Amniotic epithelial cell (primary cell): ENCODE data around the gene TEX44.

Experiments used
- DNase-seq: peaks from one replicate; pipeline ENCODE4 v3.0.0-alpha.2; 2010; ENCODE audit warnings: low read depth

TEX44 gene

DNA sequence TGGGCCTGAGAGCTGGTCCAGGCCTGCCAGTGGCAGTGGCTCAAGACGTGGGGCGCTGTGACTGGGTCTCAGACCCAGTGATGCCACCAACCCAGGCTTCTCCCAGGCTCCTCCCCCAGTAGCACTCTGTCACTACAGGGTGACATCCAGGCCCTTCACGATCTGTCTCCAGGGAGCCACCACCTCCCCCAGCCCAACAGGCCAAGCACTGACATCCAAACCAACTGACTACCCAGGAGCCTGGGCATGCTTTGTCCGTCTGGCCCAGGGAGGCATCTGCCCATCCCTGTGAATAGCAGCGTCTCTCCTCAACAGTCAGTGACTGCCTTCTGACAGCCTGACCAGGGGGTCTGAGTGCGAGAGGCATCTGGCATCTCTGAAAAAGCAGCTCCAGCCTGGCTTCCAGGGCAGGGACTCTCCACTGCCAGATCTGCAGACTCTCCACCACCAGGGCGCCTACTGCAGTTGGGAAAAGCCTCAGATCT, 13.0 kb downstream of the TEX44 start:
- no peak for DNase-seq

DNA sequence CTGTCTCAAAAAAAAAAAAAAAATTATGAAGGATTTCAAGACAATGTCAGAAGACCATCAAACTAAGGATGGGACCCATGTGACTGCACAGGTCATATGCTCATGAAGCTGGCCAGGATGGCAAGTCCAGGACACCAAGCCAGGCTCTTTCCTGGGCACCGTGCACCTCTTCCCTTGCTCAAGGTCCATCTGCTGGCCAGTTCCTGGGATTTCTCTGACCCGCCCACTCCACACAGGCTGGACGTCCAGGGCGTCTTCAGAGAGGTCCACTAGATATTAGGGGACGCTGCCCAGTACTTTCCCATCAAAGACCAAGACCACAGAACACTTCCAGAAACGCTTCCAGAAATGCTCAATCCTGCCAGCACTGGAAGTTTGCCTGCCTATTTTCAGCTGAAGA, 14.3 kb downstream of the TEX44 start:
- no peak for DNase-seq

DNA sequence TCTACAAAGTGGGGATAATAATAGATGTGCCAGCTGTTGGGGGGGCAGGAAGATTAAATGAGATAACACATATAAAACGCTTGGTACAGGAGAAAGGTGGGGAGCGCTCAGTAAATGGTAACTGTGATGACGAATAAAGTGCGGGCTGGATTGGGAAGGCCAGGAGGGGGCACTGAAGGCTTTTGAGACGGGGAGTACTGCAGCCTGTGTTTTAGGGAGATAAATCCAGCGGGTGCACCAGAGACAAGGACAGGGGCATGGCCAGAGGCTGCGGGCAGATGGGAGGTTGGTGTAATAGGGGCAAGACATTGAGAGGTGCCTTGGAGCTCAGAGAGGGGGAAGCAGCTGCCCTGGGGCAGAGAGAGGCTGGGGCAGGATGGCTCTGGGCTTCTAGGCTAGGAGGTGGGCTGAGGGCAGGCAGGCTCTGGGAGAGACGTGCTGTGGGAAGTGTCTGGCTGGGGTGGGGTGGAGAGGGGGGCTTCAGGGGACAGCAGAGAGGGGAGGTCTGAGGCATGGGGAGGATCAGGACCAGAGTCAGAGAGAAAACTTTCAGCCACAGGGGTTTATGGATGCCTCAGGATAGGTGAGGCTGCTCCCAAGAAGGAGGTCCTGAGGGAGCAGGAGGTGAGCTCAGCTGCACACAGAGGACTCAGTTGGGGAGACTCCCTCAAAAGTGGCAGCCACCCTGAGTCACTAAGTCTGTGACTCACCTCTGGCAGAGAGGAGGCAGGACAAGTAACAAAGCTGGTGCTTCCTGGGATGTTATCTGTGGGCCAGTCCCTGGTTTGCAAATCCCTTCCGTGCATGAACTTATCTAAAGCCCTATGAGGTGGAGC, 18.8 kb downstream of the TEX44 start:
- peak; percentile 79 for DNase-seq

DNA sequence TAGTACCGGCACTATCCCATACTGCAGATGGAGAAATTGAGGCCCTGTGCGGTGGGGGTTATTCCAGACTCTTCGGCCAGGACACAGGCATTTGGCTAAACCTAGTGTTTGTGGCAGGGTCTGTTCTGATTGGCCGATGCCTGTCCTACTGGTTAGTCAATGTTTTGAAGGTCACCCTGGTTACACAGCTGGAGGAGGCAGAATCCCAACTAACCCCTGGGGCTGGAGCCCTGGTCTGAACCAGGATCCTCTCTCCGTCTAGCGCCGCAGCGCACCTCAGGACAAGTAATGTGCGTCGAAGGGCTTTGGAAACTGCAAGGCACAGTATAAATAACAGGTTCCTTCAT, 19.4 kb downstream of the TEX44 start:
- DNase-seq: peak; percentile 69

DNA sequence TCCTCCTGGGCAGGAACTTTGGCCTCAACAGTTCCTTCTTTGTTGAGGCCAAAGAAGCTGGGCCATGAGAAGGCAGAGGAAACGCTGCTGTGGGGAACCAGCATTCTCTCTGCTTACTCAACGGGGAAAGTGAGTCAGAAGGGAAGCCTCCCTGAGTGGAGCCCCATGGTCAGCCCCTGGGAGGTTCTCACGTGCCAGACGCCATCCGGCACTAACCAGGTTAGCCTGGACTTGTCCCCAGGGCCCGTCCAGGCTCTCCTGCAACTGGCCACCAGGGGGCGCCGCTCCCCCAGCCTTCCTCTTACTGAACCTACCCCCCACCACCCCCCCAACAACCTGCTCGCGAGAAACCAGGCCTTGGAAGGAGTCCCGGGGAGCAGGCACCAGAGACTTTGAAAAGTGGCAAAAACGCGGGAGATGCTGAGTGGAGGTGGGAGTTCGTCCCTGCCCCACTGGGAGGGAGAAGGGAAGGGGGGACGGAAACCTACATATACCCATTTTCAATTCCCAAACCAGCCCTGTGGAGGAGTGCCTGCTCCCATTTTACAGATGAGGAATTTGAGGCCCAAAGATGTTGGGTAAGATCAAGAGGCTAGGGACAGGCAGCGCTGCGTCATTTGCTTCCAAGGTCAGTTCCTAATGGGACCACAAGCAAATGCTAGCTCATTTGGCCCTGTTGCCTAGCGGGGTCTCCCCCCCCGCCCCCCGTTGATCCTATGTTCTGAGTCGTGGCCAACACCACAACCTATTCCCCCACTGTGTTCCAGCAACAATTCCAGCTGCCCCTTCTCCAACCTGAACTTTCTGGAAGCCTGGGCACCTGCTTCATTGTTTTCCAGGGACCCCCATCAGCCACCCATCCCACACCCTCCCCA, 20.0 kb downstream of the TEX44 start:
- peak; percentile 94 for DNase-seq

DNA sequence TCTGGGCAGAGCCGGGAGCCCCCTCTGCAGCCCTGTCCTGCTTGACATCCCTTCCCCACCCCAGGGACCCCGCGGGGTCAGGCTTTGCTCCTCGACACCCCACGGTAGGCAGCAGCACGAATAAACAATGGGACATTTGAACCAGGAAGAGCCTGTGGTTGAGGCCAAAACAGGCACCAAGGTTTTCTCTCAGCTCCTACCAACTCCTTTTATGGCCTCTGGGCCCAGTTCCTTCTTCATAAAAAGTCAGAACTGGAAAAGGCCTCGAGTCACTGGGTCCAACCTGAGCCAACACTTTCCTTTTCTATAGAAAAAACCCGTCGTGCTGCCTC, 20.6 kb downstream of the TEX44 start:
- DNase-seq: no peak

DNA sequence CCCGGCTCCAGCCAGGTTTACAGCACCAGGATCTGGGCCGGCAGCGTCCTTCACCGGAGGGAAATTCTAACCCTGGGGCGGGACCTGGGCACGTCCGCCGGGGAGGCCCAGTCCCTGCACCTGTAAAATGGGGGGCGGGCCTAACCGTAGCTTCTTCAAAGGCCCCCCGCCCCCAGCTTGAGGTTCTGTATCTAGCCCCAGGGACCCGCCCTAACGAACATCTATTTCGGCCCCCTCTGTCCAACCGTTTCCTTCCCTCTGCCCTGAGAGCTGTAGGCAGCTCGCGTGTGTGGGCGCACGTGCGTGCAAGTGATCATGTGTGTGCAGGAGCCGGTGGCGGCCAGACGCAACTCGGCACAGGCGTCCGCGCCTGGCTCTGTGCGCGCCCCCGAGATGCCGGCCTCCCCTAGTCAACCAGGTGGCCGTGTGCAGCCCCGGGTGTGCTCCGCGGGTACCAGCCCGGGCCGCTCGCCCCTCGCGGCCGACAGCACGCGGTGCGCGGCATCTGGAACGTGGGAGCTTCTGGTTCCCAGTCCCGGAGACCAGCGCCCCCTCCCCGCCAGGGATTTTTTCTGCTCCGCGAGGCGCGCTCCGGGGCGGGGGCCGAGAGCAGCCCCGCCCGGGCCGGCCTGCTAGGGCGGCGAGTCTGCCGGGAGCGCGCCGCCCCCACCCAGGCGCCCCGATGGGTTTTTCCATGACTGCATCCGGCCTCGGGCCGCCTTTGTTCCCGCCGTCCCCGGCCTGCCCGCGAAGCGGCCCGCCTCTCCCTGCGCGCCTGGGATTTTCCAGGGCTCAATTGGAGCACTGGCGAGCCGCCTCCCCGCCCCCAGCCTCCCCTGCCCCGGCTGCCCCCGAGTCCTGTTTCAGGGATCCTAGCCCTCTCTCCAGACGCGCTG, 21.2 kb downstream of the TEX44 start:
- peak; percentile 65 for DNase-seq

DNA sequence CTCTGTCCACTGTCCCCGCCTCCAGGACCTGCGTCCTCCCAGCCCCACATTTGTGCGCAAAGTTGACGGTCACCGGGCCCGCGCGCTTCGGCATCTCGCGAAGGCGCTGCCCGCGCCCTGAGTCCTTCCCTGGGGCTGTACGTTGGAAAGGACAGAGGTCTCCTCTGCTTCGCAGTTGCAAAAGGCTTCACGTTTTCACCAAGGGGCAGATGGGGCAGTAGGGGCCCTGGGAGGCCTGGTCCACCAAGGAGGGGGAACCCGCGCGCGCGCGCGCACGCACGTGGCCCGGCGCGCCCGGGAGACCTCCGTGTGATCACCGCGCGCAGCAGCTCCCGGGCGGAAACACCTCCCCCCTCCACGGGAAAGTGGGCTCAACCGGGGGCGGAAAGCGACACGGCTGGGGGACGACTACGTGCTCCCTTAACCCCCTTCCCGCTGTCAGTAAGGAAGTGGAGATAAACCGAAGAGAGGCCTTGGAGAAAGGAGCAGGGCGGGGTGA, 21.9 kb downstream of the TEX44 start:
- no peak for DNase-seq

DNA sequence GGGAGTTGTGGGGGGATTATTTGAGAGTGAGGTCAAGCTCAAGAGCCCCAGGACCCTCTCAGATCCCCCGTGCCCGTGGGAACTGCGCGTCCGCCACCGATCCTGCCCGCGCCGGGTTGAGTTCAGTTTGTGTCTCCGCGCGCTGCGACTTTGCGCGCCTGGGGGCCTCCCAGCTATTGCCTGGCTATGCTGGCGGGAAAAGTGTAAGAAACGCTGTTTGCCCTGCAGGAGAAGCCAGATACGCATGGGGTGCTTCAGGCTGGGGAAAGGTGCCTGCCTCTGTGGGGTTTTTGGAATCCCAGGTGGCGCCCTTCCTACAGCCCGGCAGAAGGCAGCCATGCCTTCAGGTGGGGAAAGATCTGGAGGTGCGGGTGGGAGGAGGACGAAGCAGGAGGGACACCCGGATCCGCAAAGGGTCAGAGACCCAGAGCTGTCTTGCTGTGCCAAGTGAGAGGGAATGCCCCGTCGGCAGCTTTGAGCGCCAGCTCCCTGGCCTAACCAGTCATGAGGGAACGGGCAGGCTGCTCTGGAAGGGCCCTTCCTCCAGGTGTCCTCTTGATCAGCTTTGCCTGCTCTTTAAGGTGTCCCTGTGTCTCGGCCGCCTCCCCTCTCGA, 22.5 kb downstream of the TEX44 start:
- DNase-seq: no peak

DNA sequence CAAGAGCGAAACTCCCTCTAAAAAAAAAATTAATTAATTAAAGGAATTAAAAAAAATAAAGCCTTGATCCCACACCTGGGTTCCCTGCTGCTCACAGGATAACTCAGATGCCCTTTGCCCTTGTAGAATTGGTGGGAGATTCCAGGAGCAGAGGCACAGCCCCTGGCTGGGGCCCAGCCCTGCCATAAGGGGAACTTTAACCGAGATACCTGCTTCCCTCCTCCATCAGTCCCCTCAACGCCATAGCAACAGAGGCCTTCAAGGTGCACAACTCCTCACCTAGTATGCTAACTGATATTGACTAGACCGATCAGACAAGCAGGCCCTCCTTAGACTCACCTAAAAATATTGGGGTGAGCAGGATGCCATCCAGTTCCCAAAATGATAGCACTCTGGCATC, 23.6 kb downstream of the TEX44 start:
- DNase-seq: no peak

DNA sequence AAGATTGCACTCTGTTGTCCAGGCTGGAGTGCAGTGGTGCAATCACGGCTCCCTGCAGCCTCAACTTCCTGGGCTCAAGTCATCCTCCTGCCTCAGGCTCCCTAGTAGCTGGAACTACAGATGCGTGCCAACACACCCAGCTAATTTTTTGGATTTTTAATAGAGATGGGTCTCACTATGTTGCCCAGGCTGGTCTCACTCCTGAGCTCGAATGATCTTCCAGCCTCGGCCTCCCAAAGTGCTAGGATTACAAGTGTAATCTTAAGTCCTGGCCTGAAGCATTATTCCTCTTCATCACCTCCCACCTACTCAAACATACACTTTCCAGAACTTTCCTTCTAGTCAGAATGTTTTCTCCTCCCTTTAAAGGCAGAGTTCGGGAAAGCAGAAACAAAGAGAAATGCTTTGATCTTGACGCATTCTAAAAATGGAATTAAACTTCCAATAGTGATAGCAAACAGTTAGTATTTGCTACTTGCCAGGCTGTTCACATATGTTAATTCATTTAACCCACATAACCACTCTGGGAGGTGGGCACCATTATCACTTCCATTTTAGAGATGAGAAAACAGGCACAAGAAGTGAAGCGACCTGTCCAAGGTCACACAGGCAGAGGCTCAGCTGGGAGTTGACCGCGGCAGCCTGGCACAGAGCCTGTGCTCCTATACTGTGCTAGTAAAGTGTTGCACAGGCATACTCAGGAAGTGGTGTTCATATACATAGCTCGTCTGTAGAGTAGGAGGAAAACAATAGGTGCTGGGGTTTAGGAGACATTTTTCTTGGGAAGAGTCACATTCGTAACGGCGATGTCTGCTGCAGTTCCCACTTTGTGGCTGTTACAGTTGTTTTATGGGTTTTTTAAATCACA, 24.6 kb downstream of the TEX44 start:
- no peak for DNase-seq

DNA sequence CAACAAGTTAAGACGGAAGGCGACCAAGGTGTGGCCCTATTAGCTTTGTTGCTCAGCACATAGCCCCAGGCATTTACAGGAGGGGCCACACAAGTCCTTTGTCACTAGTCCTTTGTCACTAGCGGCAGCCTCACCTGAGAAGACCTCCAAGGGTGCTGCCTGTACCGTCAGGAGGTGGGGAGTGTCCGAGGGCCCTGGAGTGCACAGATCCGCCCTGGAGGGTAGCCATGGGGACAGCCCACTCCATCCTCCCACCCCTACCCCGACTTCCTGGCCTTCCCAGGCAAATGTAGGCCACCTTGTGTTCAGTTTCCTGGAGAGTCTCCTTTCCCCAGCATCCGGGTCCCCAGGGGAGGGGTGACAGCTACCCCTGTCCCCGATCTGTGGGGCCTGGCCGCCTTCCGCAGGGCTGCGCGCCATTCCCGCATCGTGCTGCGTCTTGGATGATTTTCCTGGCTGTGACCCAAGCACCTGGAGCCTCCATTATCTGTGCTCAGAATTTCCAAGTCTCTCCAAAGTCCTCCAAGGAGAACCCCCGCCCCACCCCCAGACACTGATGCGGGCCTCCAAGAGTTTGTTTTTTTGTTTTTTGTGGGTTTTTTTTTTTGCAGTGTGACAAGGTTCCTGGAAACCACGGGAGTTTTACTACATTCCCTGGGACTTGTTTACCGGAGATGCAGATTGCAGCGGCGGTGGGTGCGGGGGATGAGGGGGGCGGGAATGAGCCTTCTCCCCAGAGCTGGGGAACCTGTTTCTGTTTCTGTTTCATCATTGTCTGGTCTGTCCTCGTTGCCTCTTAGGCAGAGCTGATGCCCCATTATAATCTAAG, 28.6 kb downstream of the TEX44 start:
- DNase-seq: peak; percentile 71

DNA sequence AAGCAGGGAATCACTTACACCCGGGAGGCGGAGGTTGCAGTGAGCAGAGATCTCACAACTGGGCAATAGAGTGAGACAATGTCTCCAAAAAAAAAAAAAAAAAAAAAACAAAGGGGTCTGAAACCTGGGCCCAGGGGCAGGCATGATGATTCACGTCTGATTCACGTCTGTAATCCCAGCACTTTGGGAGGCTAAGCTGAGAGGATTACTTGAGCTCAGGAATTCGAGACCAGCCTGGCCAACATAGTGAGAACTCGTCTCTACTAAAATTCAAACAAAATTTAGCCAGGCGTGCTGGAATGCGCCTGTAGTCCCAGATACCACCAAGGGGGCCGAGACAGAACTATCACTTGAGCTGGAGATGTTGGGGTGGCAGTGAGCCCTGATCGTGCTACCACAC, 30.3 kb downstream of the TEX44 start:
- DNase-seq: peak; percentile 37

DNA sequence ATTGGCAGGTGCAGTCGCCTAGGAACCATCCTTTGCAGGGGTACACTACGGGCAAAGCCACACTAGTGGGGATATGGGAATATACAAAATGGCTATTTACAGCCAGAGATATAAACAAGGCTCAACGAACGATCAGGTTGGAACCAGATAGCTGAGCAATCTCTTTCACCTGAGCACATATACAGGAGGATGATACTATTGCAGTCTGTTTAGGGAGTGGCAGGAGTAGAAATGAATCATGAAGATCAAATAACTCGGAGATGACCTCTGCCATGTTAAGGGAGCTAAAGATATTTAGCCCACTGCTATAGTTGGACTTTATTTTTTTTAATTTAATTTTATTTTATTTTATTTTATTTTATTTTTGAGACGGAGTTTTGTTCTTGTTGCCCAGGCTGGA, 33.8 kb downstream of the TEX44 start:
- no peak for DNase-seq

DNA sequence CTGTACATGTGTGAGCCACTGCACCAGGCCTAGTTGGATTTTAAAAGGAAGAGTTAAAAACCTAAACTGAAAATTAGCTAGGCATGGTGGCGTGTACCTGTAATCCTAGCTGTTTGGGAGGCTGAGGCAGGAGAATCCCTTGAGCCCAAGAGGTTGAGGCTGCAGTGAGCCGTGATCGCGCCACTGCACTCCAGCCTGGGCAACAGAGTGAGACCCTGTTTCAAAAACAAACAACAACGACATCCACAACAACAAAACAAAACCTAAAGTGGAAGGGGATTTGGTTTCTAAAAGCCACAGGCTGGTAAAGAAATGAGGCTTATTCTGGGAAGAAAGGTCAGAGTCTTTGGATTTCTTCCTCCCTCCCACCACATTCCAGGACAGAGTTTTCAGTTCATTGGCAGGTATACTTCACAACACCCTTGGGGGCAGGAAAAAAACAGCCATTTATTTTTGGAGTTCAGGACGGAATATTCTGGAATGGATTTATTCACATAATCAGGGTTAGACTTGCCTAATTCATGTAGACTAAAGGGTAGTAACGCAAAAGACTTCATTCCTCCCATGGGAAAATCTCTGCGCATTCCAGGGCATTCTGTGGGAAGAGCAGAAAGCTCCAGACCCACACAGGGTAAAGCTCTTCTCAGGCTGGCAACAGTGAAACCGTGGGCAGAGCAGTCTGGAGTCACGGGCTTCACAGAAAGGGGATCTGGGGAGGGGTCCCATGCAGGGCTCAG, 34.9 kb downstream of the TEX44 start:
- DNase-seq: peak; percentile 79

DNA sequence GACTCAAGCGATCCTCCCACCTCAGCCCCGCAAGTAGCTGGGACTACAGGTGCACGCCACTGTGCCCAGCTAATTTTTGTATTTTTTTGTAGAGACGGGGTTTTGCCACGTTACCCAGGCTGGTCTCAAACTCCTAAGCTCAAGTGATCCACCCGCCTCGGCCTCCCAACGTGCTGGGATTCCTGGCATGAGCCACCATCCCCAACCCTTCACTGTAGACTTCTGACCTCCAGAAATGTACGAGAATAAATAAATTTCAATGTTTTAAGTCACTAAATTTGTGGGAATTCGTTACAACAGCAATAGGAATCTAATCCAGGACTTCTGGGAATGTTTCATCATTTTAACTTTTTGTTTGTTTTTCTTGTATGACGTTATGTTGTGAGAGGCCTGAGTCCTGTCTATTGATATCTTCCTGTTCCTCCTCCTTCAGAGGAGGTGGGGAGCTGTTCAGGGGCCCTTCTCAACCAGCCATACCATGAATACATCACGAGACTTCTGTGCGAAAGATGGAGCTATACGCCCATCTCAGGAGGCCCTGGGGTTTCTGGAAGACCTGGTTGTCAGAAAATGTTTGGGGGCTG, 40.0 kb downstream of the TEX44 start:
- peak; percentile 80 for DNase-seq

DNA sequence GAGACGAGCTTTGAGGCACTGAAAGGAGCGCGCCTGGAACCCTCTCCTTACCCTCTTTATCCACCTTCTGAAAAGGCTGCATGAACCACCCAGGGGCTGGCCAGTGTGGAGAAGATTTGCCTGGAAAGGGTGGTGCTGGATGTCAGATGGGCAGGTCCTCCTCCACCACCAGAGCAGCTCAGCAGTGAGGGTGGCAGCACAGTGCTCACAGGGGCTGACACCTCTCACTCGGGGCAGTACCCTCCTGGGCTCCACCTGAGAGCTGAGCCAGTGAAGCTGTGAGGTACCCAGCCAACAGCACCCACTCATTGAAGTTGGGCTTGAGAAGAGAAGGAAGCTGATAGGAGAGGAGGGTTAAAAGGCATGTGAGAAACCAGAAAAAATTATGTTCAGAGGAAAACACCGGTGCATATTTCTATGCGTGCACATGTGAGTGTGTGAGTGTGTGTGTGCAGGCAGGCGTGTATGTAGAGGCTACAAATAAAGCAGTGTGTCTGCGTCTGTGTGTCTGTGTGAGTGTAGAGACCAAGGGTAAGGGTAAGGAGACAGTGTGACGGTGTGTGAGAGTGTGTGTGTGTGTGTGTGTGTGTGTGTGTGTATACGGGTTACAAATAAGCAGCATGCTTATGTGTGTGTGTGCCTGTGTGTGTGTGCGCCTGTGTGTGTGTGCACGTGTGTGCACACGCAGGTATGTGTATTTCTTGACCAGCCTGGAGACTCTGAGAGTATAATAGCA, 40.7 kb downstream of the TEX44 start:
- DNase-seq: no peak

DNA sequence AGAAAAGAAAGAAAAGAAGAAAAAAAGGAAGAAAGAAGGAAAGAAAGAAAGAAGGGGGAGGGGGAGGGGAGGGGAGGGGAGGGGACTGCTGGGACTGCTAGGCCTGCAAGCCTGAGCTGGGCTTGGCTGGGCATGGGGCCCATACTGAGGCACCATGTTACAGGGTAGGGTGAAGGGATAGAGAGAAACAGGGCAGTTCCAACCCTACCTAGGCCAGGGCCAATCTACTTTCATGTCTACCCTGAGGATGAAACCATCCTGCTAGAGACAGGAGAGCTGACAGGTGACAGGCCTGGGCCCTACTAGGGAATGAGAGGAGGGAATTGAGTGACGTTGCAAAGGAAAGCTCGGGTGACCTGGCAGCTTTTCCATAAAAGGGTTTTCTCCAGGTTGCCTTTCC, 41.7 kb downstream of the TEX44 start:
- DNase-seq: no peak
